Adipose tissue (tissue), 3 donors: ENCODE results near the gene FBXO44. TPM values are rescaled to one million over a fixed set of nuclear protein-coding genes. Genes with fewer than 3 reads are reported as not detected.
A peak's percentile ranks its signal among the peaks of the same experiment; 100 is the strongest.

Experiments used
- H3K27ac ChIP-seq: one replicate; pipeline ENCODE4 v1.5.1; 2013; ENCODE audit warnings: low read depth, low read length
- WGBS, 3 donors: extraction: QIAGEN DNeasy Blood & Tissue Kit; methylation state at CpG; one replicate each; pipeline ENCODE4 v1.1.7; 2013; 5-methylcytosine and 5-hydroxymethylcytosine counted together
- polyA plus RNA-seq, 3 donors: library from polyadenylated mRNA; stranded (reverse); fragments of 200-250 nt; gene quantifications; one replicate each; pipeline ENCODE4 v1.2.3, GENCODE V29; 2013
- donor health status: healthy with polysubstance abuse.
- donor health status: Bipolar disorder and iron deficiency.
- donor health status: healthy.

Gene FBXO44
- polyA plus RNA-seq, 3 donors: 7.3 to 17.6 (median 8.1) TPM

DNA sequence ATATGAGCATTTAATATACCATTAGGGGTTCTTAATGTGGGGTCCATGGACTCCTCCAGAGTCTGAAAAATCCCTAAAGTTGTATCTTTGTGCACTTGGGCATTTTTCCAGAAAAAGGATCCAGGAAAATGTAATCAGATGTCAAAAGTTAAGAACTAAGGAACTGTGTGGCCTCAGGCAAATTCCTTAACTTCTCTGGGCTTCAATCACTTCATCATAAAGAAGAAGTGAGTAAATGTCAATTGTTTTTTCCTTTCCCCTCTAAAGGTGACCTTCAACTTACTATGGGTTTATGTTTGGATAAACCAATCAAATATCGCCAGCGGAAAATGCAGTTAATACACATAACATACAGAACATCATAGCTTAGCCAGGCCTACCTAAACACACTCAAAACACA lies 23.8 kb downstream of the FBXO44 start:
- no peak overlapping the region for H3K27ac ChIP-seq
- WGBS, 3 donors: 93 to 100% (median 95%) methylated on average over 2 of the region's 2 CpGs

DNA sequence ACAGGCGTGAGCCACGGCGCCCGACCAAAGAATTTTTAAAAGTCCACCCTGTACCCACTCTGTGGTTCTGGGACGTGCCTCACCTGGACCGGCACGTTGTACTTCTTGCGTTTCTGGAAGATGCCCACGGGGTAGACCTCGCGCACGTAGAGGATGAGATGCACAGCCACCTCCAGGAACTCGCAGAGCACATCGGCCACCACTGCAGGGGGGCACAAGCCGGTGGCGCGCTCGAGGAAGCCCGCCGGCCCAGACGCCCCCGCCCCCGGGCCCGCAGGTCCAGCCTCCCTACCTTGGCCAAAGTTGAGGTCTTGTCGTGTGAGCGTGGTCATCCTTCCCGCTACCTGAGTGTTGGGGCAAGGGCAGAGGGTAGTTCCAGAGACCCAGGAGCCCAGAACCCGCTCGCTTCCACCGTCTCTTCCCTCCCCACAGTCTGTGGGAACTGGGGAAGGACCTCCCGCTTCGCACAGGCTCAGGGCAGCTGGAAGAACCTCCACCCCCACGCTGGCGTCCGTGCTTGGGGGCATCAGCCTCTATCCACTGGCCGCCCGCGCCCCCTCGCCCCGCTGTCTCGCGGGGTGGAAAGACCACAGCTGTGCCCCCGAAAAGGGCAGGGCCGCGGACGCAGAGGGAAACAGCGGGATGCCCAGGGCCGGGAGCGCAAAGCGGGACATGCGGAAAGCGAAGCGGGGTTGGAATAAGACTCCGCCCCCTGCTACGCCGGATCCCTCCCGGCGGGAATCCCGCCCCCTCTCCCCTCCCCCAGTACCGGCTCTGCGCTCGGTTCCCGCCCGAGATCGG lies 25.8 kb downstream of the FBXO44 start:
- peak overlapping the region; percentile 49 for H3K27ac ChIP-seq
- 9 to 14% (median 12%) methylated on average over 56 to 65 of the region's 65 CpGs for WGBS, 3 donors

DNA sequence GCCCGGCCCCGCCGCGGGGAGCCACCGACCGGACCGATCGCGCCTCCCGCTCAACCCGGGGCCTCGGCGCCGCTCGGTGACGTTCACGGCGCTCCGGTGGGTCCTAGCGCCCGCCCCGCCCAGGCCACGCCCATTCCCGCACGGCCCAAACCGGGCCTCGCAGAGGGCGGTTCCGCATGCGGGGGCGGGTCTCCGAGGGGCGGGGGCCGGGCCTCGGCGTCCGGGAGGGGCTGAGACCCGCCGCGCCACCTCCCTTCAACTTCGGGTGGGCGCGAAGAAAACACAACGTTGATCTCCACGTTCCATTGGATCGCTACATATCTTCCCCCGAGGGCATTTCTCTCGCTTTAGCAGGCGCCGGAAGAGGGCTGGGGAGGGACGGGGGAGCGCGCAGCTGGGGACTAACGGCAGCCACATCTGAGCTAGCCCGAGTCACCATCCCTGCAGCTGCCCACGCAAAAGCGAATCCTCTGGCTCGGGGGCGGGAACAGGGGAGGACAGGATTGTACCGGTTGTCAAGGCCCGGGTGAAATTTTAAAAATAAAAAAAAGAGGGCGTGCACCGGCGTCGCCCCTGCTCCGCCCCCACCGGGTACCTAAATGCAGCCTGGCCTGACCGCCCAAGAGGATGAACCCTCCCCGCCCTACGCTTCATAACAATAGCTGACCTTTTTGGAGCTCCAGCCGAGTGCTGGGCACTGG lies 26.5 kb downstream of the FBXO44 start, which contains the start of gene MAD2L2:
TSS of gene MAD2L2 (minus strand) at position 78 of the 701 bp plus-strand sequence. CDS start 547 bp downstream, outside the sequence.
- WGBS, 3 donors: 0 to 1% (median 1%) methylated on average over 49 to 71 of the region's 71 CpGs
- H3K27ac ChIP-seq: peak within 1 kb of the TSS; percentile 49

DNA sequence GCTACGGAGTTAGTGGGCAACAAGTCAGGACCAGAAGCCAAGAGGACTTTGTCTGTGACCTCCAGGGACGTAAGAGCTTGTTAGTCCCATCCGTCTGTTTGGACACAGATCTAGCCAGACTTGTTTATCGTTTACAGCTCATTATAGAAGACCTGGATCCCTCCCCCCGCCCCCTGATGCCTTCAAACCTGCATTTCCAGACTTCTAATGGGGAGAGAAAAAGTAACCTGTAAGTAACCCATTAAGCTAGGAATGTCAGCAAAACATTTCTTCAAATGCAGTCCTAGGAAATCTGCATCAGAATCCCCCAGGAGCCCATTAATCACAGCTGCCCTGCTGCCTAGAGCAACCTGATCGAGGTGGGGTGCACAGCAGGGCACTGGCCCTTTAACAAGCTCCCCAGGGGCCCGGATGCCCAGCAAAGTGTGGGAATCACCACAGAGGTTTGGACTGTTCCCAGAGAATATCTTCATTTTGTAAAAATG lies 27.7 kb downstream of the FBXO44 start:
- 35 to 55% (median 42%) methylated on average over 7 of the region's 7 CpGs for WGBS, 3 donors
- H3K27ac ChIP-seq: no peak overlapping the region

DNA sequence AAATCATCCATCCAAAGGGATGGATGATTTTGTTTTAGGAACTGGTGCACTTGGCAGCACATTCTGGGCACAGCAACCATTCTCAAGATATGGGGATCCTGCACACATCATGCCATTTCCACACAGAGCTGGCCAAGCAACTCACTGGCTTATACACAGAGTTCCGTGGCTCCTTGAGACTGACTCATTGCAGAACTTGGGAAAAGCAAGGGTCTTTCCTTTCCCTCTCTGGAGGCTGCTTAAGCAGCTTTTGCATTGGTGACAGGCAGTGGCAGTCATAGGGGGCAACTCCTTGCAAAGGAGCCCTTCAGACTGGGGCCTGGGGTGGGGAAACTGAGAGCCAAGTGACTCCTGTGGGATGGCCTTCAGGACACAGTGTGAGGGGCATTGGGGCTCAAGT lies 28.1 kb downstream of the FBXO44 start:
- H3K27ac ChIP-seq: no peak overlapping the region
- 46 to 62% (median 48%) methylated on average over 1 of the region's 1 CpG for WGBS, 3 donors

DNA sequence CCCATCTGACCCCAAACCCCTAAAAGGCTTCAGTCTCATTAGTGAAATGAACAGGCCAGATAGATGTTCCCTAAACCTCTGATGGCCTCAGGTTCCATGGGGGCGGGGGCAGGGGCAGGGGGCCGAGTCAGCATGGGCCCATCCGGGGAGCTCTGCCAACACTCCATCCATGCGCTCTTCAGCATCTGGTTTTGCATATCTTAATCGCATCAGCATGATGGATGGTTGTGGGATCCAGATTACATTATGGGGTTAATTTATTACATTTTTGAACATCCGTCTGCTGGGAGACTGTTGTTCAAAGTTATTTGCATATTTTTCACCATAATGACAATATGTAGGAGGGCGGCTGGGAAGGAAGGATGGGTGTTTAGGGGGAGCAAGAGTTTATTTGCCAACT lies 29.4 kb downstream of the FBXO44 start:
- H3K27ac ChIP-seq: no peak overlapping the region
- WGBS, 3 donors: 61% methylated on average over 7 of the region's 7 CpGs

DNA sequence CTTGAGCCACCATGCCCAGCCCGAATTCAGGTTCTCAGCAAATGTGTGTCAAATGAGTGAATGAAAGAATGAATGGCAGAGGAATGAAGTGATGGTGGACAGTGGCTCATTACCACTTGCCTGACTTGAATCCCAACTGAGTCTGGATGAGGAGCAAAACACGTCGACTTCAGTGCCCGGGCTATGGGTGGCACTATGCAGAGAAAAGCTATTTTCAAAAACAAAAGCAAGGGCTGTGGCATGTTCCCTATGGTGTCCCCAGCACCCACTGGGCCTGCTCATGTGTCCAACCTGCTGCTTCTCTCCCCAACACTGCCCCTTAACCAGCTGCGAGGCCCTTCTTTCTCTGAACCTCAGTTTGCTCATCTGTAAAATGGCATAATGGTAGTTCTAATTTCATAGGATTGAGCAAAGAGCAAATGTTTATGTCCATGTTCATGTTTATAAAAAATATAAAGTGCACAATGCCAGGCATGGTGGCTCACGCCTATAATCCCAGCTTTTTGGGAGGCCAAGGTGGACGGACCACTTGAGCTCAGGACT lies 30.6 kb downstream of the FBXO44 start:
- no peak overlapping the region for H3K27ac ChIP-seq
- WGBS, 3 donors: 87 to 95% (median 94%) methylated on average over 7 of the region's 7 CpGs

DNA sequence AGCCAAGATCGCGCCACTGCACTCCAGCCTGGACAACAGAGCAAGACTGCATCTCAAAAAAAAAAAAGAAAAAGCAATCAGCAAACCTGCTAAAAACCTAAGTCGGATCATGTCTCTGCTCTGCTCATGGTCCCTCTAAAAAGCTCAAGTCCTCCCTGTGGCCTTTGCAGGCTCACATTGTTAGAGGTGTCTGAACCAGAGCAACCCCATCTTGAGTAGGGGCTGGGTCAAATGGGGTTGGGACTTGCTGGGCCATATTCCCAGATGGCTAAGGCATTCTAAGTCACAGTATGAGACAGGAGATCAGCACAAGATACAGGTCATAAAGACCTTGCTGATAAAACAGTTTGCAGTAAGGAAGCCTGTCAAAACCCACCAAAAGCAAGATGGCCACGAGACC lies 33.8 kb downstream of the FBXO44 start:
- 93 to 96% (median 94%) methylated on average over 4 of the region's 4 CpGs for WGBS, 3 donors
- H3K27ac ChIP-seq: no peak overlapping the region

DNA sequence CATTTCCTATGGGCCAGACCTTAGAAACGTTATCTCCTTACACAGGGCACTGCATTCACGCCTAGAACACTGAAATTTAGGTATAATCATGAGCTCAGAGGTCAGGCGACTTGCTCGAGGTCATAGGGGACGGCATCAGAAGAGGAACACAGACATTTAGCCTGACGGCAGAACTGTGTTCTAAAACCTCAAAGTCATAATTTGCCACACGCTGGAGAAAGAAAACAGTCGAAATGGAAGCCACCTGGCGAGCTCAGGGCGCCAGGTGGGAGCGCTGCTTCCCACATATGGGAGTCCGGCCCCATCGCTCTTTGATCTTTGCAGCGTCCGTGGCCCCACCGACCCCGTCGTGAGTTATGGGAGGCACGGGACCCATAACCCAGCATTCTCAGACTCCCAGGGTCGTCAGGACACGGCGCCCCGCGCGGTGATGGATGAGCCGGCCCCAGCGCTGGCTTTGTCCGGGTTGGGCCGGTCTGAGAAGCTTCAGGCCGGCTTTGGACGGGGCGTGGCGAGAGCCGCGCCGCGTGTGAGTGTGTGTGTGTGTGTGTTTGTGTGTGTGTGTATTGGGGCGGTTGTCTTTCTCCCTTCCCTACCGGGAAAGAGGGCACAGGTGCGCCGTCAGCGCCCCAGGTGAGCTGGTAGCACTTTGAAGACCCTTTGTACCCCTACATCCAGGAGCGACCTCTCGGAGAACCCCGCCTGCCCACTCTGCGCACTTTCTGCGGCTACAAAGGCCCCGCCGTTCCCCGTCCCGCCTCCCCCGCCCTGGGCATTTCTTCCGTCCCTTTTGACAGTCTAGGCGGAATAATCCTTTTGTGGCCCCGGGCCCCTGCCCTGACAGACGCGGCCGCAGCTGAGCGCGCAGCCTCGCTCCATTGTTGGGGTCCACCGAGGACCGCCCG lies 36.0 kb downstream of the FBXO44 start:
- no peak overlapping the region for H3K27ac ChIP-seq
- WGBS, 3 donors: 3 to 5% (median 4%) methylated on average over 57 to 64 of the region's 64 CpGs

DNA sequence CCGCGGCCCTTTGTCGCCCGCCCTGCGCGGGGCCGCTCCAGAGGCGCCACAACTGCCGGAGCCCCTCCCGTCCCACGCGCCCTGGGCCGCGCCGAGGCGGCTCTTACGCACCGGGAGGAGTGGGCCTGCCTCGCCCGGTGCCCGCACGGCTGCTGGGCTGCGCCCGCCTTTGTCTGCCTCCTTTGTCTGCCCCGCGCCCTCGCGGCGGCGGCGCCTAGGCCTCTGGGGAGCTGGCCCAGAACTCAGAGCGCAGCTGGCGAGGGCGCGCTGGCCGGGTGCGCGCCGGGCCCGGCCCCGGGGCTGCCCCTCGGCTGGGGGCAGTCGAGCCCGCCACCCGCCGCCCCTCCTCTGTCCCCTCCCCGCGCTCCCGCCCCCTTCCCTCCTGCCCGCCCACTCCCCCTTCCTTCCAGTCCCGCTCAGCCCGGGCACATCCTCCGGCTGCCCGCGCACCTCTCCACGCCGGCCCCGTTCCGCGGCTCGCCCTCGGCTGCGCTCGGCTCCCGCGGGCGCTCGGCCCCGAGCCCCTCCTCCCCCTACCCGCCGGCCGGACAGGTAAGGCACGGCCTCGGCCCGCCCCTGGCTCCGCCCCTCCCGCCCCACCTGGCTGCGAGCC lies 36.7 kb downstream of the FBXO44 start, which contains the start of gene DRAXIN:
TSS of gene DRAXIN (plus strand) at position 409 of the 613 bp plus-strand sequence. CDS start 14,549 bp downstream, outside the sequence.
- 0 to 1% (median 1%) methylated on average over 42 to 76 of the region's 78 CpGs for whole genome bisulfite sequencing, 3 donors
- no peak within 1 kb of the TSS for H3K27ac ChIP-seq

DNA sequence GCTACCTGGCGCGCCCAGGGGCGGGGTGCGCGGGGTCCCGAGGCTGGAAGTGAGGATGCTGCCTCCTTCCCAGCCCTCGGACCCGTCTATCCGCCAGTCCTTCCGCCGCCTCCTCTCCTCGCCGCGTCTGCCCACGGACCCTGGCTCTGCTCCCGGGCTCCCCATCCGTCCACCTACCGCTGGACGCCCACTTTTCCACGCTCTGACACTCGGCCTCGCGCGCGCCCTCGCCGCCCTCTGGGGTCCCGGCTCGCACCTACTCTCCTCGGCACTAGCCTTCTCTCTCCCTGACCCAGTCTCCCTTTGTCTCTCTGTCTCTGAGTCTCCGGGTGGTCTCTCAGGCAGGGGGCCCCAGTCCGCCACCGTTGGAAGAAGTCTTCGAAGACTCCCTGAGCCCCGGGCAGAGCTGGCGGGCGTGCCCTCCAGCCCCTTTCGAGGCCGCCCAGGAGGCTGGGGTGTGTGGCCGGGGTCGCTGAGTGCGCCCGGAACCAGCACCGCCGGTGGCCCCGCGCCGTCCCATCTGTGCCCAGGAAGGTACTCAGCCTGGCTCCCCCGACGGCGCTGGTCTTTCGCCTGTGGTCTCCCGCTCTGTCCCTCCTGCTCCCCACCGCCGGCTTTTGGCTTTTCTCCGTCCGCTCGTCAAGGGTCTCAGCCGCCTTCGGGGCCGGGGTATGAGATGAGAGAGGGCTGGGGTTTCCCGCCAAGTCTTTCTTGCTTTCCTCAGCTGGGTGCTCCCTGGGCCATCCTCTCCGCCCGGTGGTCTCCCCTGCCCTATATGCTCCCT lies 37.4 kb downstream of the FBXO44 start:
- H3K27ac ChIP-seq: no peak overlapping the region
- WGBS, 3 donors: 5 to 9% (median 7%) methylated on average over 52 to 64 of the region's 64 CpGs

DNA sequence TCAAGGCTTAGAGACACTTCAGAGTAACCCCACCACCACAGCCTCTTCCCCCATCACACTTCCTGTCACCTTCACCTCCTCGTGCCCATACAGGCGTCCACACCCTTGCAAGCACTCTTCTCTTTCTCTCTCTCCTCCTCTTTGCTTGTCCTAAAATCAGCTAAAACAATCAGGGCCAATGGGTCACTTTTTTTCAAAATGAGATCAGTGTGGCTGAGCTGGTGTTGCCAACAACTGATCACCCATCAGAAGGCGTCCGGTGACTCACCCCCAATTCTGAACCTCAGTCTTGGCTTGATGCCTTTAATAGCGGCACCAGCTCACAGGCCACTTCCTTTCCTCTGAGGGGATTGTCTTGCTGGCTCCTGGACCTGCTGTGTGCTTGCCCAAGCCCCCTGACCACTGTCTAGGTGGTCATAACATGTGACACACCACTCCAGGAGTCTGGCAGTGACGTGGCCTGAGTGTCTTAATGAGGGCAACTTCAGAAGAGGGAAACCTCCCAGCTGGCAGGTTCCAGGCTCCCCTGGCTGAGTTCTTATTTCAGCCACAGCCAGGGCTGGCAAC lies 38.4 kb downstream of the FBXO44 start:
- WGBS, 3 donors: 12 to 16% (median 15%) methylated on average over 6 of the region's 6 CpGs
- no peak overlapping the region for H3K27ac ChIP-seq

DNA sequence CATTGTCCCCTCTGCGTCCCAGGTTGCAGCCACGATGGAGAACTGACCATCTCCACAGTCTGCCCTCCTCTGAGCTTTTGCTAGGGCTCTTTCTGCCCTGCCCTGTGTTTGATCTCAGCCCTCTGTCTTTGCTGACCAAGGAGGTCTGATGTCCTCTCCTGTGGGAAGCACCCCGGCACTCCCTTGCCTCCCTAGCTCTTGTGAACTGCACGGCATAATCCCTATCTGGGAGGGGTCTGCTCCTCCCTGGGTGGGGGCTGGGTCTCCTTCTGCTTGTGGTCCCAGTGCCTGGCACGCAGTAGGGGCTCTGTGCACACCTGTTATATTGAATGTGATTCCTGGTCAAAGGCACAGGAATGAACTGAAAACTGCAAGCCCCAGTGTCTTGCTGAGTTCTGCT lies 39.2 kb downstream of the FBXO44 start:
- WGBS, 3 donors: 48 to 65% (median 61%) methylated on average over 5 of the region's 5 CpGs
- no peak overlapping the region for H3K27ac ChIP-seq

DNA sequence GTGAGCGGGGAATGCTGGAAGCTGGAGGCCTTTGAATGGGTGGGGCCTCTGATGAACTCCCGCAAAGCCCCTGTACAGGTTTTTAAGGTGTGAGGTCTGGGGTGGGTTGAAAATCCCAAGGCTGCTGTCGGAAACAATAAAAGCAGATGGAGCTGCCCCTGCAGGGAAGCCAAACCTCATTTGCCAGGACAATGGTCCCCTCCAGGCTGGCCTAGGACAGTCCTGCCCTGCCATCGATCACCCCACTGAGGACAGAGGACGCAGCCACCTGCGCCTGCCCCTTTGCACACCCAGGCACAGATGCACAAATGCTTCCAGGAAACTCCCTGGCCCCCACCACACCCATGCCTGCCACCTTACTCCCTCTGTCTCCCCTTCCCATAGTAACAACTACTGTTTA lies 41.2 kb downstream of the FBXO44 start:
- 90 to 97% (median 91%) methylated on average over 6 of the region's 6 CpGs for WGBS, 3 donors
- no peak overlapping the region for H3K27ac ChIP-seq

DNA sequence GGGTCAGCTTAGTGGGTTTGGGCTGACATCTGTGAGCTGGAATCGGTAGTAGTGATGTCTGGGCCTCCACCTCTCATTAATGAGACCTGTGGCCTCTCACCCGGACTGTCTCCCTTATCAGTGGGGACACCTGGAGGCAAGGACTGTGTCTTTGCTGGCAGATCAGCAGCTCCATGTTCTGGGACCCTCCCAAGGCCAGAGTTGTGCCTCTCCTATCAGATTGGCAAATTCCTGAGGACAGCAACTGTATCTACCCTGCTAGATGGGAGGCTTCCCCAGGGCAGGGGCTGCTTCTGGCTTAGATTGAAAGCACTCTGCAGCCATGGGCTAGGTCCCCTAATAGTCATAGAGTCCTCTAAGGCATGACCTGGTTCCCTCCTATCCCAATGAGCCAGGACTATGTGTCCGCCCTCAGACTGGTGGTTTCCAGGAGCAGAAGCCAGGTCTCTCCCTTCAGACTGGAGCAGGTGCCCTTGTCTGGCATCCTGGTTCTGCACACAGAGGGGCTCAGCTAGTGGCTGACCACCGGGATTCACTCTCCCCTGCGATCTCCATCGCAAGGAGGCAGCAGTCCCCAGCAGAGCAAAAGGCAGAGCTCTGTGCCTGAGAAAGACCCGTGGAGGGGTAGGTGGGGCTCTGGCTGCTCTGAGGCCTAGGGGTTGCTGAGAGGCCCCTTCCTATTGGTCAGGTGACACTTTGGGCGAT lies 42.7 kb downstream of the FBXO44 start:
- no peak overlapping the region for H3K27ac ChIP-seq
- 62 to 73% (median 73%) methylated on average over 8 of the region's 8 CpGs for WGBS, 3 donors

DNA sequence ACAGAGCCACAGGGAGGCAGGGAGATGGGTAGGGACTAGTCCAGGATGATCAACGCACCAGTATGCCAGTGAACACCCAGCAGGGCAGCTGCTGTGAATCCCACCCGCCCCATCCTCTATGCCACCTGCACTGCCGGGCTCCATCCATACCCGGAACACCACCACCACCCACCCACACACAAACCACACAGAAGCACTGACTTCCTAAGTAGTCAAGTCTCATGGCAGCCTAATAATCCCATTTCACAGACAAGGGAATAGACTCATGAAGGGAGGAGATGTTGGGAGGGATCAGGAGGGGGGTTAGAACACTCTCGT lies 43.2 kb downstream of the FBXO44 start:
- 65 to 77% (median 70%) methylated on average over 5 of the region's 5 CpGs for WGBS, 3 donors
- H3K27ac ChIP-seq: no peak overlapping the region
